Measurements from ENCODE around the gene HS6ST3.

DNA sequence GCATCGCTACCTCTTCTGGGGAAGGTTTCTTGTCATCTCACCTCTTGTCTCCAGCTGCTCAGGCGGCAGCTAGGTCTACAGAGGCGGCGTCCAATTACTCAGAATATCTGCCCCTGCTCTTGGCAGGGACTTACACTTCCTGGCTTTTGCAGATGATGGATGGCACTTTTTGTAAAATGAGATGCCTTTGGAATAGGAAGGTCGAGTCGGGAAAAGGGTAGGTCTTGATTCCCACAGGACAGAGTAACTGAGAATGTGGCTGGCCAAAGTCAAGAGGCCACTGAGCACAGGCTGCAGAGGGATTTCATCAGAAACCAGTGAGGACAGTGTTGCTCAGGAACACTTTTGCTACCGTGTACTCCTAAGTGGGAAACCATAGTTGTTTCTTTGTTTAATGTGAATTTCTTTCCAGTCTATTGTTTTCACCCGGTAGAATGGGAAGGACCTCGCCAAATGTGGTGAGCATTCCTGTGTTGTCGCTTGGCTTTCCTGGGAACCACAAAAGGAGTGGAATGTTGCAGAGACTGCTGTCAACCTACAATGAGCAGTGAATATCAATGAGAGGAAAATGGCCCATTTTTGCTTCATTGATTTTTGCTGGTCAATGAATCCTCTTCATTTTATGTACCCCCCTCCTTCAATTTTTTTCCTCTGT, 383.7 kb downstream of the HS6ST3 start:
- TF ChIP-seq, protein P1, sequence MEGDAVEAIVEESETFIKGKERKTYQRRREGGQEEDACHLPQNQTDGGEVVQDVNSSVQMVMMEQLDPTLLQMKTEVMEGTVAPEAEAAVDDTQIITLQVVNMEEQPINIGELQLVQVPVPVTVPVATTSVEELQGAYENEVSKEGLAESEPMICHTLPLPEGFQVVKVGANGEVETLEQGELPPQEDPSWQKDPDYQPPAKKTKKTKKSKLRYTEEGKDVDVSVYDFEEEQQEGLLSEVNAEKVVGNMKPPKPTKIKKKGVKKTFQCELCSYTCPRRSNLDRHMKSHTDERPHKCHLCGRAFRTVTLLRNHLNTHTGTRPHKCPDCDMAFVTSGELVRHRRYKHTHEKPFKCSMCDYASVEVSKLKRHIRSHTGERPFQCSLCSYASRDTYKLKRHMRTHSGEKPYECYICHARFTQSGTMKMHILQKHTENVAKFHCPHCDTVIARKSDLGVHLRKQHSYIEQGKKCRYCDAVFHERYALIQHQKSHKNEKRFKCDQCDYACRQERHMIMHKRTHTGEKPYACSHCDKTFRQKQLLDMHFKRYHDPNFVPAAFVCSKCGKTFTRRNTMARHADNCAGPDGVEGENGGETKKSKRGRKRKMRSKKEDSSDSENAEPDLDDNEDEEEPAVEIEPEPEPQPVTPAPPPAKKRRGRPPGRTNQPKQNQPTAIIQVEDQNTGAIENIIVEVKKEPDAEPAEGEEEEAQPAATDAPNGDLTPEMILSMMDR (IDR thresholded peaks at IDR 0.05 in 8 of 11, conservative IDR thresholded peaks at IDR 0.05 in 3 of 11): no peak
- no peak for TF ChIP-seq POLR2AphosphoS5 (IDR thresholded peaks at IDR 0.05)
- no peak for TF ChIP-seq POLR2A (IDR thresholded peaks at IDR 0.05)

Data from spleen (tissue), 7 donors.